ENCODE measurements around the gene IL11.

IL11 gene

GRCh38 chr19:55353803-55354697 is 16.2 kb downstream of the IL11 start:
- DNase-seq = peak in 9 of 51 donors; percentile 6 to 58 (median 21)

- DNase-seq = no peak
Observed at GRCh38 chr19:55353356-55353802, 16.9 kb downstream of the IL11 start.

GRCh38 chr19:55352549-55353145 is 17.6 kb downstream of the IL11 start:
- no peak for DNase-seq

- DNase-seq = no peak
Observed at GRCh38 chr19:55352040-55352439, 18.2 kb downstream of the IL11 start.

GRCh38 chr19:55350620-55351315 is 19.5 kb downstream of the IL11 start:
- DNase-seq = no peak

- peak in 1 of 51 donors; percentile 9 for DNase-seq
Observed at GRCh38 chr19:55348317-55349034, 21.8 kb downstream of the IL11 start.

GRCh38 chr19:55347442-55348009 is 22.7 kb downstream of the IL11 start:
- DNase-seq = no peak

GRCh38 chr19:55346725-55347441 is 23.4 kb downstream of the IL11 start:
- DNase-seq = no peak

- DNase-seq = peak in 1 of 51 donors; percentile 4
Observed at GRCh38 chr19:55345818-55346724, 24.2 kb downstream of the IL11 start.

- DNase-seq = no peak
Observed at GRCh38 chr19:55345101-55345817, 25.0 kb downstream of the IL11 start.

- peak in 36 of 51 donors; percentile 2 to 71 (median 47) for DNase-seq
Observed at GRCh38 chr19:55344444-55344843, 25.8 kb downstream of the IL11 start.

- DNase-seq = no peak
Observed at GRCh38 chr19:55341595-55342531, 28.4 kb downstream of the IL11 start.

GRCh38 chr19:55341171-55341588 is 29.1 kb downstream of the IL11 start:
- peak in 35 of 51 donors; percentile 9 to 72 (median 35) for DNase-seq

GRCh38 chr19:55340784-55341147 is 29.5 kb downstream of the IL11 start:
- peak in 3 of 51 donors; percentile 22 to 28 (median 23) for DNase-seq

GRCh38 chr19:55339889-55340783 is 30.1 kb downstream of the IL11 start:
- DNase-seq = peak in 3 of 51 donors; percentile 6 to 67 (median 38)

All from hypothalamus (tissue), 51 donors.